HCT116 (cell line): ENCODE measurements around the gene TMEM123. TPM values are rescaled to one million over a fixed set of nuclear protein-coding genes. Genes with fewer than 3 reads are reported as not detected.

Experiments
- ATAC-seq: fragments of 200-7000 bp; cut with Tn5 transposase; 2 replicates; pipeline ENCODE4 v1.9.1; 2020; ENCODE audit warnings: mild to moderate bottlenecking, moderate library complexity
- BruUV-seq: library from RNA; stranded (reverse); fragments of 400-500 nt; replicated peaks from 2 replicates; lab custom pipeline; 2021; lab: Mats Ljungman, UMichigan
- CTCF ChIA-PET: fragments of 300-600 bp; sonication (Branson Sonifier 250); formaldehyde crosslinking; loops from one replicate; lab custom pipeline; 2021; ENCODE audit warnings: antibody characterized with exemption; lab: Charles Lee
- POLR2A ChIA-PET: fragments of 300-600, 350-600 bp; sonication (Branson Sonifier 250); formaldehyde crosslinking; loops from one replicate; lab custom pipeline; 2021; ENCODE audit warnings: antibody characterized with exemption; lab: Charles Lee
- RAD21 ChIA-PET, 2 experiments: fragments of 300-600 bp; sonication (Branson Sonifier 250); formaldehyde crosslinking; loops; one replicate each; lab custom pipeline; 2023; ENCODE audit warnings: low total read pairs in 2 of 2; ENCODE audit not compliant: uncharacterized antibody in 2 of 2, unreplicated experiment in 2 of 2, low non-redundant PET in 1 of 2; lab: Charles Lee
- DNase-seq: peaks from one replicate; pipeline ENCODE4 v3.0.0-alpha.2; 2010; ENCODE audit warnings: low read depth, low spot score
- H2AFZ ChIP-seq: fragments of 200-600 bp; shearing (Covaris generic), sonication (generic); 2 replicates; pipeline ENCODE4 v1.6.1; 2017; ENCODE audit warnings: low read depth, mixed run types, mixed read lengths, antibody characterized with exemption, low read length; ENCODE audit not compliant: poor library complexity, severe bottlenecking
- H3K27ac ChIP-seq: 2 replicates; pipeline ENCODE4 v1.5.1; 2012; ENCODE audit warnings: low read depth, low read length
- H3K27me3 ChIP-seq: fragments of 200-600 bp; sonication (generic); 2 replicates; pipeline ENCODE4 v1.6.1; 2016; ENCODE audit warnings: mixed run types, low read length, mixed read lengths; ENCODE audit not compliant: insufficient read depth
- H3K36me3 ChIP-seq, 2 experiments: fragments of 200-500 bp in 1 of 2; fragments of 200-600 bp in 1 of 2; sonication (Bioruptor generic) in 1 of 2; sonication (generic) in 1 of 2; 2 replicates each; pipeline versions ENCODE4 v1.5.1 to v1.6.1; 2014 to 2016; ENCODE audit warnings: low read length in 2 of 2, inconsistent platforms in 1 of 2, mixed read lengths in 1 of 2, mixed run types in 1 of 2; ENCODE audit not compliant: insufficient read depth in 2 of 2, control insufficient read depth in 1 of 2
- H3K4me1 ChIP-seq, 2 experiments: fragments of 200-600 bp in 1 of 2; sonication (generic) in 1 of 2; 2 replicates each; pipeline versions ENCODE4 v1.5.1 to v1.6.1; 2012 to 2017; ENCODE audit warnings: low read length in 2 of 2, inconsistent platforms in 1 of 2, mild to moderate bottlenecking in 1 of 2, mixed read lengths in 1 of 2, mixed run types in 1 of 2, moderate library complexity in 1 of 2; ENCODE audit not compliant: insufficient read depth in 2 of 2, control insufficient read depth in 1 of 2
- H3K4me2 ChIP-seq: fragments of 200-600 bp; sonication (generic); 2 replicates; pipeline ENCODE4 v1.6.1; 2017; ENCODE audit warnings: mixed run types, low read length, mixed read lengths
- H3K4me3 ChIP-seq, 2 experiments: fragments of 200-600 bp in 1 of 2; sonication (generic) in 1 of 2; replicated peaks in 1 of 2; 2 replicates each; pipeline ENCODE4 v1.5.1; 2011 to 2016; ENCODE audit warnings: low read length in 2 of 2, control low read depth in 1 of 2, low read depth in 1 of 2, mild to moderate bottlenecking in 1 of 2, mixed read lengths in 1 of 2, mixed run types in 1 of 2
- H3K79me2 ChIP-seq: fragments of 200-600 bp; sonication (generic); 2 replicates; pipeline ENCODE4 v1.6.1; 2017; ENCODE audit warnings: mild to moderate bottlenecking, mixed run types, low read length, moderate library complexity, mixed read lengths; ENCODE audit not compliant: insufficient read depth
- H3K9ac ChIP-seq: fragments of 200-600 bp; sonication (generic); 2 replicates; pipeline ENCODE4 v1.6.1; 2016; ENCODE audit warnings: low read length, mixed read lengths
- H3K9me2 ChIP-seq: fragments of 200-600 bp; sonication (generic), shearing (Covaris generic); 2 replicates; pipeline ENCODE4 v1.6.1; 2017; ENCODE audit warnings: mixed run types, mild to moderate bottlenecking, moderate library complexity; ENCODE audit not compliant: insufficient read depth
- H3K9me3 ChIP-seq, 2 experiments: fragments of 200-500 bp in 1 of 2; fragments of 200-600 bp in 1 of 2; sonication (Bioruptor generic) in 1 of 2; sonication (generic) in 1 of 2; 2 replicates each; pipeline ENCODE4 v1.6.1; 2014 to 2017; ENCODE audit warnings: low read length in 2 of 2, mixed read lengths in 2 of 2, inconsistent platforms in 1 of 2, low read depth in 1 of 2, mild to moderate bottlenecking in 1 of 2, mixed run types in 1 of 2, moderate library complexity in 1 of 2; ENCODE audit not compliant: control insufficient read depth in 1 of 2, insufficient read depth in 1 of 2
- H4K20me1 ChIP-seq: fragments of 200-600 bp; sonication (generic), shearing (Covaris generic); 2 replicates; pipeline ENCODE4 v1.6.1; 2017; ENCODE audit warnings: mixed run types, mild to moderate bottlenecking, moderate library complexity; ENCODE audit not compliant: insufficient read depth
- CBX3 ChIP-seq: IDR thresholded peaks from 2 replicates; pipeline ENCODE4 v1.6.1; 2012; ENCODE audit warnings: low read depth
- CEBPB ChIP-seq: IDR thresholded peaks from 2 replicates; pipeline ENCODE4 v1.6.1; 2012; ENCODE audit warnings: low read depth
- EGR1 ChIP-seq: IDR thresholded peaks from 2 replicates; pipeline ENCODE4 v1.6.1; 2012; ENCODE audit warnings: low read depth
- EZH2 ChIP-seq: fragments of 200-600 bp; sonication (generic); IDR thresholded peaks from 2 replicates; pipeline ENCODE4 v1.6.1; 2017; ENCODE audit warnings: antibody characterized with exemption, mixed run types
- EZH2phosphoT487 ChIP-seq: fragments of 200-600 bp; IDR thresholded peaks from 2 replicates; pipeline ENCODE4 v1.6.1; 2018; ENCODE audit warnings: antibody characterized with exemption, borderline replicate concordance
- FOSL1 ChIP-seq: IDR thresholded peaks from 2 replicates; pipeline ENCODE4 v1.6.1; 2012; ENCODE audit warnings: low read depth
- JUND ChIP-seq: IDR thresholded peaks from 2 replicates; pipeline ENCODE4 v1.6.1; 2012
- RAD21 ChIP-seq: IDR thresholded peaks from 2 replicates; pipeline ENCODE4 v1.6.1; 2012; ENCODE audit warnings: low read depth, mild to moderate bottlenecking
- SIN3A ChIP-seq: IDR thresholded peaks from 2 replicates; pipeline ENCODE4 v1.6.1; 2012; ENCODE audit warnings: low read depth
- SP1 ChIP-seq: IDR thresholded peaks from 2 replicates; pipeline ENCODE4 v1.6.1; 2012; ENCODE audit warnings: low read depth
- SRF ChIP-seq: IDR thresholded peaks from 2 replicates; pipeline ENCODE4 v1.6.1; 2012; ENCODE audit warnings: low read depth
- TCF7L2 ChIP-seq: IDR thresholded peaks from 2 replicates; pipeline ENCODE4 v1.7.0; 2011; ENCODE audit warnings: borderline replicate concordance, inconsistent platforms; ENCODE audit not compliant: insufficient read depth, insufficient read length; ENCODE audit errors: extremely low read depth
- YY1 ChIP-seq: IDR thresholded peaks from 2 replicates; pipeline ENCODE4 v1.6.1; 2011; ENCODE audit warnings: low read length, low read depth, moderate library complexity, mild to moderate bottlenecking; ENCODE audit not compliant: insufficient replicate concordance; ENCODE audit errors: extremely low read depth
- ZFX ChIP-seq: fragments of 450-650 bp; IDR thresholded peaks from 2 replicates; pipeline ENCODE4 v1.6.1; 2017
- intact Hi-C: fragments of 100-400 bp; cut with micrococcal nuclease; formaldehyde crosslinking; loops from 2 replicates; pipeline ENCODE4 v1.10.0; 2022
- total RNA-seq: library from RNA; stranded (reverse); gene quantifications from one replicate; pipeline ENCODE4 v1.2.1, GENCODE V29; 2021; ENCODE audit not compliant: unreplicated experiment
- TF ChIP-seq, protein P1 (sequence below): IDR thresholded peaks from 2 replicates; pipeline ENCODE4 v1.6.1; 2012
- TF ChIP-seq, protein P2 (sequence below), 3 experiments: fragments of 200-600 bp in 1 of 3; sonication (generic) in 1 of 3; IDR thresholded peaks in 2 of 3; conservative IDR thresholded peaks in 1 of 3; 2 replicates each; pipeline ENCODE4 v1.5.1; 2012 to 2017; ENCODE audit warnings: low read depth in 2 of 3, low read length in 2 of 3, antibody characterized with exemption in 1 of 3, borderline replicate concordance in 1 of 3, control low read depth in 1 of 3, mild to moderate bottlenecking in 1 of 3, mixed read lengths in 1 of 3, mixed run types in 1 of 3, moderate library complexity in 1 of 3; ENCODE audit not compliant: insufficient read depth in 1 of 3
- TF ChIP-seq, protein P3 (sequence below): IDR thresholded peaks from 2 replicates; pipeline ENCODE4 v1.6.1; 2011; ENCODE audit warnings: mild to moderate bottlenecking, low read length, moderate library complexity; ENCODE audit not compliant: insufficient replicate concordance; ENCODE audit errors: extremely low read depth
- TF ChIP-seq, protein P4 (sequence below): IDR thresholded peaks from 2 replicates; pipeline ENCODE4 v1.6.1; 2012

TMEM123 gene
- total RNA-seq, 1 experiment from 2014 or later, result 217 TPM

DNA sequence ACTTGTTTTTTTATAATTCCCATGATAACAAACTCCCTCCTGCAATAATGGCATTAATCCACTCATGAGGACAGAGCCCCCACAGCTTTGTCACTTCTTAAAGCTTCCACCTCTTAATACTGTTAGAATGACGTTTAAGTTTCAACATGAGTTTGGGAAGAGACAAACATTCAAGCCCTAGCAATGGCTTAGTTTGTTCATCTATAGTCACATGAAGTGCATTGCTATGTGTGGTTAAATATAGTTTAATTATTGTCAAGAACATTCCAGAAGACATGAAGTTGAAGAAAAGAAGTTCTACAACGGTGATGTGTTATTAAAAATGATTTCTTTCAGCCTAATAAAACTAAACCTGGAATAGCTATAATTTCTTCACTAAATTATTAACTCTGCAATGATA is 47.4 kb upstream of the TMEM123 start:
- H3K9ac ChIP-seq, result no peak overlapping the region
- H3K4me2 ChIP-seq, result no peak overlapping the region
- H3K9me3 ChIP-seq, result no peaks in the 10 kb centered on the region
- H4K20me1 ChIP-seq, result no peaks in the 10 kb centered on the region
- no peak overlapping the region for H2AFZ ChIP-seq
- no TSS peak for BruUV-seq
- no peak overlapping the region for H3K27ac ChIP-seq
- ChIA-PET CTCF (interaction anchor here (1.1 to 1.5 kb wide), 3 partner anchors 19 to 167 kb away, joined by 3 to 4 read pairs (median 4); no protein-coding TSS in a partner anchor), RAD21 (no interaction called here), POLR2A (no interaction called here)
- H3K4me1 ChIP-seq, result peaks cover 4 to 19% of the 10 kb centered on the region in 2 experiments
- no peak overlapping the region for H3K4me3 ChIP-seq
- no peaks in the 10 kb centered on the region for H3K79me2 ChIP-seq
- H3K27me3 ChIP-seq, result no peaks in the 10 kb centered on the region
- H3K9me2 ChIP-seq, result no peaks in the 10 kb centered on the region
- ATAC-seq (no peak), DNase-seq (no peak)
- intact Hi-C loops, result loop anchor here (10.0 kb wide), 1 partner anchor 485 kb away; no protein-coding TSS in a partner anchor
- H3K36me3 ChIP-seq, result no peaks in the 10 kb centered on the region
- no peak for TF ChIP-seq SRF
- no peak for TF ChIP-seq RAD21
- TF ChIP-seq, protein P1, sequence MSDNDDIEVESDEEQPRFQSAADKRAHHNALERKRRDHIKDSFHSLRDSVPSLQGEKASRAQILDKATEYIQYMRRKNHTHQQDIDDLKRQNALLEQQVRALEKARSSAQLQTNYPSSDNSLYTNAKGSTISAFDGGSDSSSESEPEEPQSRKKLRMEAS, result no peak
- TF ChIP-seq, protein P2, sequence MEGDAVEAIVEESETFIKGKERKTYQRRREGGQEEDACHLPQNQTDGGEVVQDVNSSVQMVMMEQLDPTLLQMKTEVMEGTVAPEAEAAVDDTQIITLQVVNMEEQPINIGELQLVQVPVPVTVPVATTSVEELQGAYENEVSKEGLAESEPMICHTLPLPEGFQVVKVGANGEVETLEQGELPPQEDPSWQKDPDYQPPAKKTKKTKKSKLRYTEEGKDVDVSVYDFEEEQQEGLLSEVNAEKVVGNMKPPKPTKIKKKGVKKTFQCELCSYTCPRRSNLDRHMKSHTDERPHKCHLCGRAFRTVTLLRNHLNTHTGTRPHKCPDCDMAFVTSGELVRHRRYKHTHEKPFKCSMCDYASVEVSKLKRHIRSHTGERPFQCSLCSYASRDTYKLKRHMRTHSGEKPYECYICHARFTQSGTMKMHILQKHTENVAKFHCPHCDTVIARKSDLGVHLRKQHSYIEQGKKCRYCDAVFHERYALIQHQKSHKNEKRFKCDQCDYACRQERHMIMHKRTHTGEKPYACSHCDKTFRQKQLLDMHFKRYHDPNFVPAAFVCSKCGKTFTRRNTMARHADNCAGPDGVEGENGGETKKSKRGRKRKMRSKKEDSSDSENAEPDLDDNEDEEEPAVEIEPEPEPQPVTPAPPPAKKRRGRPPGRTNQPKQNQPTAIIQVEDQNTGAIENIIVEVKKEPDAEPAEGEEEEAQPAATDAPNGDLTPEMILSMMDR (IDR thresholded peaks at IDR 0.05 in 2 of 3, conservative IDR thresholded peaks at IDR 0.05 in 1 of 3; ENCODE audit: borderline replicate concordance in 1 of 3, insufficient read depth in 1 of 3, low read depth in 2 of 3, low read length in 2 of 3), result no peak
- TF ChIP-seq SP1, result no peak
- TF ChIP-seq CEBPB, result no peak
- no peak for TF ChIP-seq CBX3
- TF ChIP-seq EZH2, result no peak
- TF ChIP-seq JUND, result no peak
- TF ChIP-seq FOSL1, result no peak
- TF ChIP-seq, protein P3, sequence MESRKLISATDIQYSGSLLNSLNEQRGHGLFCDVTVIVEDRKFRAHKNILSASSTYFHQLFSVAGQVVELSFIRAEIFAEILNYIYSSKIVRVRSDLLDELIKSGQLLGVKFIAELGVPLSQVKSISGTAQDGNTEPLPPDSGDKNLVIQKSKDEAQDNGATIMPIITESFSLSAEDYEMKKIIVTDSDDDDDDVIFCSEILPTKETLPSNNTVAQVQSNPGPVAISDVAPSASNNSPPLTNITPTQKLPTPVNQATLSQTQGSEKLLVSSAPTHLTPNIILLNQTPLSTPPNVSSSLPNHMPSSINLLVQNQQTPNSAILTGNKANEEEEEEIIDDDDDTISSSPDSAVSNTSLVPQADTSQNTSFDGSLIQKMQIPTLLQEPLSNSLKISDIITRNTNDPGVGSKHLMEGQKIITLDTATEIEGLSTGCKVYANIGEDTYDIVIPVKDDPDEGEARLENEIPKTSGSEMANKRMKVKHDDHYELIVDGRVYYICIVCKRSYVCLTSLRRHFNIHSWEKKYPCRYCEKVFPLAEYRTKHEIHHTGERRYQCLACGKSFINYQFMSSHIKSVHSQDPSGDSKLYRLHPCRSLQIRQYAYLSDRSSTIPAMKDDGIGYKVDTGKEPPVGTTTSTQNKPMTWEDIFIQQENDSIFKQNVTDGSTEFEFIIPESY, result no peak
- TF ChIP-seq ZFX, result no peak
- no peak for TF ChIP-seq YY1
- TF ChIP-seq SIN3A, result no peak
- TF ChIP-seq EZH2phosphoT487, result no peak
- no peak for TF ChIP-seq EGR1
- TF ChIP-seq TCF7L2, result no peak
- TF ChIP-seq, protein P4, sequence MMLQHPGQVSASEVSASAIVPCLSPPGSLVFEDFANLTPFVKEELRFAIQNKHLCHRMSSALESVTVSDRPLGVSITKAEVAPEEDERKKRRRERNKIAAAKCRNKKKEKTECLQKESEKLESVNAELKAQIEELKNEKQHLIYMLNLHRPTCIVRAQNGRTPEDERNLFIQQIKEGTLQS, result no peak
